ENCODE results near the gene FOXC1.

Gene FOXC1

DNA sequence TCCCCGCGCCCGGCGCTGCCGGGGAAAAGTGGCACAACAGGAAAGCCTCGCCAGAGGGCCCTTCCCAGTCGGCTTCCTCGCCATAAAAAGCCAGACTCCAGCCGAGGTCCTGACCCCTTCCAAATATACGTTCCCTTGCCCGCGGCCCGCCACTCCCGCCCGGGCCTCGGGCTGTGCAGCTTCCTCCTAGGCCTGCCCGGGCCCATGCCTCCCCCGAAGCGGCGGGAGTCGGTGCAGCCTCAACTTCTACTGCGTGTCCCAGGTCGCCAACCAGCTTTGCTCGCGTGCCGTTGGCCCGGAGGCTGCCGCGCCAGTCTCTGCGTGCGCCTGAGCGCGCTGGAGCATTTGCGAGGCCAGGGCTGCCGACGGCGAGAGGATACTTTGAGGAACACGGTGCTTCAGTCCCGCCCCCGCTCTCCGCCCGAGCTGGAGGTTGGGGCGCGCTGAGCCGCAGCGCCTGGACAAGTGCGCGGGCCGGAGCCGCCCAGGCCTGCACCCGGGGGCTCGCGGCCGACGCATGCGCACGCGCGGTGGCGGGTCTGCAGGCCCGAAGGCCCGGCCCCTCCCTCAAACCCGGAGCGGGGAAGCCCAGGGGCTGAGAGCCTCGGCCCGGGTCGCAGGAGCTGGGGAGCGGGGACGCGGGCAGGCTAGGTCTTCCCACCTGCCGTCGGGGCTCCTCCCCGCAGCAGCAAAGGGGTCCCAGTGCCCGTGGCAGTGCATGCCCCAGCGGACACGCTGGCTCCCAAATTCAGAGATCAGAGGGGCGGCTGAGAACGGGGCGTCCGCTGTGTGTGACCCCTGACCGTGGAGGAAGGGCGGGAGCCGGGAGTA is 10.2 kb downstream of the FOXC1 start:
- H3K4me3 ChIP-seq (ENCODE audit: low read depth, low read length), result no peak overlapping the region
- TF ChIP-seq, protein P1, sequence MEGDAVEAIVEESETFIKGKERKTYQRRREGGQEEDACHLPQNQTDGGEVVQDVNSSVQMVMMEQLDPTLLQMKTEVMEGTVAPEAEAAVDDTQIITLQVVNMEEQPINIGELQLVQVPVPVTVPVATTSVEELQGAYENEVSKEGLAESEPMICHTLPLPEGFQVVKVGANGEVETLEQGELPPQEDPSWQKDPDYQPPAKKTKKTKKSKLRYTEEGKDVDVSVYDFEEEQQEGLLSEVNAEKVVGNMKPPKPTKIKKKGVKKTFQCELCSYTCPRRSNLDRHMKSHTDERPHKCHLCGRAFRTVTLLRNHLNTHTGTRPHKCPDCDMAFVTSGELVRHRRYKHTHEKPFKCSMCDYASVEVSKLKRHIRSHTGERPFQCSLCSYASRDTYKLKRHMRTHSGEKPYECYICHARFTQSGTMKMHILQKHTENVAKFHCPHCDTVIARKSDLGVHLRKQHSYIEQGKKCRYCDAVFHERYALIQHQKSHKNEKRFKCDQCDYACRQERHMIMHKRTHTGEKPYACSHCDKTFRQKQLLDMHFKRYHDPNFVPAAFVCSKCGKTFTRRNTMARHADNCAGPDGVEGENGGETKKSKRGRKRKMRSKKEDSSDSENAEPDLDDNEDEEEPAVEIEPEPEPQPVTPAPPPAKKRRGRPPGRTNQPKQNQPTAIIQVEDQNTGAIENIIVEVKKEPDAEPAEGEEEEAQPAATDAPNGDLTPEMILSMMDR (IDR thresholded peaks at IDR 0.05; ENCODE audit: control insufficient read depth, extremely low read depth, insufficient read depth), result no peak
- no peak for DNase-seq (ENCODE audit: low read depth)

DNA sequence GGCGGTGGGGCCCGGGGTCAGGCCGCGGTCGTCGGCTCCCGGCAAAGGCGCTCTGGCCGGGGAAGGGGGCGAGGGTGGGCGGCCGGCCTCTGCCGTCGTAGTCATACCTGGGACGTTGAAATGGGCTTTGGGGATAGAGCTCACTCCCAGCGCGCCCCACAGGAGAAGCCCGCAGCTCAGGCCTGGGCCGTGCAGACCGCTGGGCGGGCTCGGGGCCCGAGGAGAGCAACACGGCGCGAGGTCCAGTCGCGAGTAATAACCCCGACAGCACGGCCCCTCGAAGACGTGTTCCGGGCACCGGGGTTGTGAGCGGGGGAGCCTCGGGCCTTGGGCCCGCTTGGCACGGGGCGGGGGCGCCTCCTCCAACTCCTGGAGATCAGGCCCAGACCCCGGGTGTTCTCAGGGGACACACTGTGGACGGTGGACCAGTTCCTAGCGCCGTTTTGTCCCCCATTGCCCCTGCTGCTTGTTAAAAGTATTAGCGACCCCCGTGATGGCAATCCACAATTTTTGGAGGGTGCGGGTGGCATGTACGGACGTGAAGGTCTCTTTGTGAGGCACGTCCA is 10.9 kb downstream of the FOXC1 start:
- TF ChIP-seq, protein P1 (IDR thresholded peaks at IDR 0.05; ENCODE audit: control insufficient read depth, extremely low read depth, insufficient read depth), result no peak
- no peak overlapping the region for H3K4me3 ChIP-seq (ENCODE audit: low read depth, low read length)
- no peak for DNase-seq (ENCODE audit: low read depth)

DNA sequence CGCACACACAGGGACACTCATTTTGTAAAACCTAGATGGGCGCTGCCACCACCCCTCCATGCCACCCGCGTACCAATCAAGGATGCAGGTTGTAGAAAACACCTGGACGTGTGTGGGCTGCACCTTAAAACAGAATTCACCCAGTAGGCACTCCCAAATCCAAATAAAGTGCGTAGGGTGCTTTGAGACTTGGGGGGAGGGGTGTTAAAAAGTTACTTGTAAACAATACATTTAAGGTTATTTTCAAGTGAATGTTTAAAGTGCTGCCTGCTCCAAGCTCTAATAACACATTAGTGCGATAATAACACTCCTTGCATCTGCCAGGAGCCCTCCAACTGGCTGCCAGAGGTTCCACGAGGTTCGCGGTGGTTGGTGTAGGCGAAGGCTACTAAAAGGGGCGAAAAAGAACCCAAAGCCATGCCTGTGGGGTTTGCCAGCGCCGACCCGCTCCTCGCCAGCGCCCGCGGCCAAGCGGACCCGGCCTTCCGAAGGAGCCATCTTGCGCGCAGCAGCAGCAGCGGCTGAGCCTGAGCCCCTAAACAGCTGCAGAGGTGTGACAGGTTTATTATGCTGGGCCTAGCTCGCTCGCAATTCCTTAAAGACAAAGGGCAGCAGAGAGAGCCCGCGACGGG is 11.5 kb downstream of the FOXC1 start:
- TF ChIP-seq, protein P1 (IDR thresholded peaks at IDR 0.05; ENCODE audit: control insufficient read depth, extremely low read depth, insufficient read depth), result no peak
- DNase-seq (ENCODE audit: low read depth), result no peak
- H3K4me3 ChIP-seq (ENCODE audit: low read depth, low read length), result no peak overlapping the region

DNA sequence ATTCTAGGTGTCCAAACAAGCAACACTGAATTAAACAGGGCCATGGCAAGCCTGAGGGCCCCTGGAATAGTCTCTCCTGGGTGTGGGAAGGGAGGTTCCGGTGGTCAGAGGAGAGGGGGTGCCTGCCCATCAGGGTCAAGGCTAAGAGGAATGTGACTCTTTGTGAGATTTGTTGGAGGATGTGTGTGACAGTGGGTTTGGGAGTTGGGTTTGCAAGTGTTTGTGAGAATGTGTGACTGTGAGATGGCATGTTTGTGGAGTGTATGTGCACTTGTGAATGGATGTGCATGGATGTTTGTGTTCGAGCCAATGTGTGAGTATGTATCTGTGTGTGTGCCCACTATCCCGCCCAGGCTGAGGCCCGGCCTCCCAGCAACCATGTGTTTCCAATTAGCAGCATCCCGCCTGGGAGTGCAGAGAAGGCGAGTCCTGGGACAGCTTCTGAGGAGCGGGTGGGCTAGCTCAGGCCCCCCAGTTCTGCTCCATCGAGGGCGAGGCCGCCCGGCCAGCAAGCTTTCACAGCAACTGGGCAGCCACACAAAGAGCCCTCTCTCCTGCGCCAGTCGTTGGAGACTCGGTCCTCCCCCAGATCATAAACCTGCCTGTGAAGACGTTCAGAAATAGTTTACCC is 12.6 kb downstream of the FOXC1 start:
- no peak for DNase-seq (ENCODE audit: low read depth)
- no peak overlapping the region for H3K4me3 ChIP-seq (ENCODE audit: low read depth, low read length)
- TF ChIP-seq, protein P1 (IDR thresholded peaks at IDR 0.05; ENCODE audit: control insufficient read depth, extremely low read depth, insufficient read depth), result no peak

DNA sequence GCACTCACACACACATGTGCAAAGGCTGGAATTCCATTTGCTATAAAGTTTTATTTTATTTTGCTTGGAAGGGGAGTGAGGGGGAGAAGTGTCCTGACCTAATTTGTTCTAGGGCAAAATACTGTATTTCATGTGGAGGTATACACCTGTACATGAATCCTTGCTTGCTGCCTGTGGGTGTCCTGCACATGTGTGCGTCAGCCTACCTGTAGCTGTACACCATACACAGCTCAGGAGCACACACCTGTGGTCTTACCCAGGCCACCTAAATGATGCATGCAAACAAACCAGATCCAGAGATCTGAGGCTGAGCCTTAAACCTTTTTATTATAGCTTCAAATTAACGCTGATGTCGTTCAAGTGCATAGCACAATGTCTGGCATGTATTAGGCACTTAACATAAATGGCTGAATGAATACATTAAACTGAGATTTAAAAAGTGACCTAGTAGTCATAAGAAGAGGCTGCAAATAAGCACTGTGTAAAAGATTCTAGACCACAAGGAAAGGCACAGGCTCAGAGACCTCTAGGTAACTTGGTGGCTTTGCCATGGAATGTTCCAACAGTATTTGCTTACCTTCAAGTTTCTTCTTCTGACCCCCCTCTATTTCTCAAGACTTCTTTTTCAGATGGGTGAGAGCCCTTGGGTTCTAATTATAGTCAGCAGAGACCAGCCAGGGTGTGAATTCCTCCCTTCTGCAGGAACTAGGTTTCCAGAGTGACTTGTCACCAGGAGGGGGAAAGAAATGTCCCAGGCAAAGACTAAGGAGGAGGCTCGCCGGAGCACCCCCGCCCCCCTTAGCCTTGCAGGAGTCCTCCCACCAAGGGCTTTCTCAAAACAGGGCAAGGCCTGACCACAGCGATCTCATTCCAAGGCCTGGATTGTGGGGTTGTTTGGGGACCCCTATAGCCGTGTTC is 13.4 kb downstream of the FOXC1 start:
- DNase-seq (ENCODE audit: low read depth), result no peak
- TF ChIP-seq, protein P1 (IDR thresholded peaks at IDR 0.05; ENCODE audit: control insufficient read depth, extremely low read depth, insufficient read depth), result no peak
- no peak overlapping the region for H3K4me3 ChIP-seq (ENCODE audit: low read depth, low read length)

DNA sequence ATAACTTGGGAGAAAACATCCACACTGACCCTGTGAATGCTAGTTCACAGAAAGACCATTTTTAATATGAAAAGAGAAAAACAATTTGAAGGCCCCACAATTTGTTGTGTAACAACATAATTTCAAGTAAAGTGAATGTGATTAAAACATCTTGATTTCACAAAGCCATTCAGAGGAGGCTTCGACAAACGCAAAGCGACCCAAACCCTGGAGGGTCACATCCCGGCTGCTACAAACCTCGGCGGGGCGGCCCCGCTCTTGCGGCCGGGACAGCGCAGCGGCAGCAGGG is 14.0 kb downstream of the FOXC1 start:
- no peak for DNase-seq (ENCODE audit: low read depth)
- TF ChIP-seq, protein P1 (IDR thresholded peaks at IDR 0.05; ENCODE audit: control insufficient read depth, extremely low read depth, insufficient read depth), result no peak
- no peak overlapping the region for H3K4me3 ChIP-seq (ENCODE audit: low read depth, low read length)

Measured in LNCaP clone FGC (cell line).